ENCODE measurements around the gene SLC6A19.
"Not testable (repeated sequence)": the region's sequence is repeated elsewhere in the genome, so short reads cannot be mapped to it uniquely, and the experiment has no call there.

SLC6A19 gene

DNA sequence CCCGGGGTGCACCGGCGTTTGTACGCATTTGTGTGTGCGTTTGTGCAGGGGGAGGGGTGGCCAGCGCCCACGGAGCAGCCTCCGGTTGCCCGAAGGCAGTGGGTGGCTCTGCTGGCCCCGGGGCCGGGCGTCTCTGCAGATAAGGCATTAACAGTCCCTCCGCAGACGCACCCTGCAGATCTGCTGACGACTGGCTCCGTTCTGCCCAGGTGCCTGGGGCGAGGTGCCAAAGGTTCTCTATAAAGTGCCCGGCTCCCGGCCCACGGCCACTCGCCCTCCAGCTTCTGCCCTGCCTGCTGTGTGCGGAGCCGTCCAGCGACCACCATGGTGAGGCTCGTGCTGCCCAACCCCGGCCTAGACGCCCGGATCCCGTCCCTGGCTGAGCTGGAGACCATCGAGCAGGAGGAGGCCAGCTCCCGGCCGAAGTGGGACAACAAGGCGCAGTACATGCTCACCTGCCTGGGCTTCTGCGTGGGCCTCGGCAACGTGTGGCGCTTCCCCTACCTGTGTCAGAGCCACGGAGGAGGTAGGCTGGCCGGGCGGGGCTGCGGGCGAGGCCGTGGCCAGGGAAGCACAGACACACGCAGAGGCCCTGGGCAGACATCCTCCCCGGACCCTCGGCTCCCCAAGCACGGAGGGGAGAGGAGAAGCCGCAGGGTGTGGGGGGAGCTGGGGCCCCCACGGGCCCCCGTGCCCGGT is at the start of gene SLC6A19:
Gene SLC6A19 (plus strand): TSS at position 269 of the 699 bp plus-strand sequence. CDS start 56 bp downstream, at position 325.
- DNase-seq: no peak

DNA sequence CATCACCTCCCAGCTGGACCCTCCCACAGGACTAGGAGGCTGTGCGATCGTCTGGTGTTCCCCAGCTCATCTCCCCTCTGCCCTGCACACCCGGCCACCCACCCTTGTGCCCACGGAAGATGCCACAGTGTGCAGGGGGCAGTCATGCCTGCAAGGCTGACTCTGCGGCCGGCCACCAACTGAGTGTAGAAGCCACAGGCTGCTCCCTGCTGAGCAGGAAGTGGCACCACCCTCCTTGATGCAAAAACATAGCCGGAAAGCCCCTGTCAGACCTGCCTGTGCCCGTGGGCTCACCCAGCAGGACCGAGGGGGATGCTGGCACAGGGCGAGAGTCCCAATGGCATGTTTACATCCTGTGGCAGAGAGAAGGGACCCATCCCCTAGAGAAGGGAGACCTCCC is 49.2 kb upstream of the SLC6A19 start:
- no peak for DNase-seq

DNA sequence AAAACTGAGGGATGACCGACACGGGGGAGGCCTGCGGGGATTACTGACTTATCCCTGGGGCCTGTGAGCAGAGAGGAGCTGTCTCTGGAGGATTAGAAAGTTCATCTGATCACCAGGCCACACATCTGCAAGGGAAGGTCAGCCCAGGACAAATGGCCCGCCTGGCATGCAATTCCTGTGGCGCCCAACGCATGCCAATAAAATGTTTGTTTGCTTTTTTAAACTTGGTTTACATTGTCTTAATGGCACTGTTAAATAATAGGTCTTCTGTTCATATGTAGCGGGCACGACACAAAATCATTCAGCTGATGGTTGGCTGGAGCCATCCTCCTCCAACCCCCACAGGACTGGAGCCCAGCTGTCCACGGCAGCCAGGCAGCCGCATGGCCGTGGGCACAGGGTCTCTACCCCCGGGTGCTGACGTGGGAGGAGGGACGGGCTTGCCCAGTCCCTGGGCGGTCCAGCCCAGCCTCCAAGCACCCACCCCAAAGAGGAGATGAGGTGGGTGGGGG is 48.6 kb upstream of the SLC6A19 start:
- DNase-seq: no peak

DNA sequence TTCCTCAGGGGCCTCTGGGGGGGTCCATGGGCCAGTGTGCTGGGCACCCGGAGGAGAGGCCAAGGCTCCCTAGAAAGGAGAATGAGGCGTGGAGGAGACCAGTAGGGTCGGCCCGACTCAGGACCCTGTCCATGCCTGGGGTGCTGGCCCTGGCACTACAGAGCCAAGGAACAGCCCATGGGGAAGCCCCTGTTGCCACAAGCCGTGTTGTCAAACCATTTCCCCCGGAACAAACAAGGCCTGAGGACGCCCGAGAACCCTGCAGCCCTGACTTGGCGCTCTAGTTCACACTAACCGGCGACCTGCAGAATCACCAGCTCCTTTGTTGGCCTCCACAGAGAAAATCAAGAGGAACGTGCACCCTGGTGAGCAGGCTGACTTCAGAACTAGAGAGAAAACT is 48.0 kb upstream of the SLC6A19 start:
- DNase-seq: no peak

DNA sequence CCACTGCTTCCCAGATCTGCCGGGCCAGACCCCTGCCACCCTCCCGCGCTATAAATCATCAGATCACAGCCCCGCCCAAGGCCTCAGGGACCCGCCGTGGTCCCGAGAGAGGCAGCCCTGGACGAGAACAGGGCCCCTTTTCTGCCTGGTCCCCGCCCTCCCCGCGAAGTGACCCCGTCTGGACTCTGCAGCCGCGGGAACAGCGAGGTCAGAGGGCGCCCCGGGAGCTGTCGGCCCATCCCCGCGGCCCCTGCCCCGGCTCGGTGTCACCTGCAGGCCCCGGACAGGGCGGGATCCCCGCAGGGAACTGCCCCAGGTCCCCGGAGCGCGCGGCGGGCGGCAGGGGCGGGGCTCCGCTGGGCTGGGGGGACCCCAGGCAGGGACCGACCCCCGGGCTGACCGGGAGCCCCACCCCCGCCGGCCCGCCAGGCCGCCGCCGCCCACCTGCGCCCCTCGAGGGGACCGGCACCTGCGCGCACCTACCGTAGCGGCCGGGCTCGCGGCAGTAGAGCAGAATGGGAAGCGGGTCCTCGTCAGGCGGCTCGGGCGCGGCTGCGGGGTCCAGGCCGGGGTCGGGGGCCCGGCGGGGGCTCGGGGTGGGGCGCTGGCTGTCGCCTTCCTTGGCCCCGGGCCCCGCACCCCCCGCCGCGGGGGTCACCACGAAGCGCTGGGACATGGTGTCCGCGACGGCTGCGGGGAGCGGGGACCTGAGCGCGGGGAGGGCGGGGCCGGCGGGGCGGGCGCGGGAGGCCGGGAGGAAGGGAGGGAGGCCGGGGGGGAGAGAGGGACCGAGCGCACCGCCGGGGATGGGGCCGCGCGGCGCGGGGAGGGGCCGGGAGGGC is 46.0 kb upstream of the SLC6A19 start:
- no peak for DNase-seq

DNA sequence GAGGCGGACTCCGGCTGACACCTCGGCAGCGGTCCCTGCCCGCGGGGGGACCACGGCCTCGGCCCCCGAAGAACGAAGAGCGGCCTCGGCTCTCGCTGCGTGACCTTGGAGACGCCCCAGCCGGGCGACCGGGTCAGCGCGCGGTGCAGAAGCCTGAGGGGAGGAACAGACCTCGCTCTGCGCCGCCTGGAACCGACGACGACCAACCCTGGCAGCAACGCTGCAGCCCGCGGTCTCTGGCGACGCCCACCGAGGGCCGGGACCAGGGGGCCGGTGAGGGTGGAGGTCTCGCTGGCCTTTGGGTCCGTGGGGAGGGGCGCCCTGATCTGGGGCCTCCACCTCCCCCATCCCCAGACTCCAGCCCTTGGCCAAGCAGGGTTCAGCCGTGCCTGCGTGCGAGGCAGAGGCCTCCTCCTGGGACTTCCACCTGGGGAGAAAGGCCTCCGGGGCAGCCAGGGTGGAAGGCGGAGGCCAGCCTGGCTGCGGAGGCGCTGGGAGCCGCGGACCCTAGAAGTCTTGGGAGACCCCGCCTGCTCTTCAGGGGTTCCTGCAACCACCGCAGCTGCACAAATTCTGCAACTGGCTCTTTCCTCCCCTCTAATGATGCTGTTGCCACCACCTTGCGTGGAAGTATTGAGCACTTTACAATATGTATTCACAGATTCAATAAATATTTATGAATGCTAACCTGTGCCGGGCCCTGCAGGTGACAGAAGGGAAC is 45.2 kb upstream of the SLC6A19 start:
- no peak for DNase-seq

DNA sequence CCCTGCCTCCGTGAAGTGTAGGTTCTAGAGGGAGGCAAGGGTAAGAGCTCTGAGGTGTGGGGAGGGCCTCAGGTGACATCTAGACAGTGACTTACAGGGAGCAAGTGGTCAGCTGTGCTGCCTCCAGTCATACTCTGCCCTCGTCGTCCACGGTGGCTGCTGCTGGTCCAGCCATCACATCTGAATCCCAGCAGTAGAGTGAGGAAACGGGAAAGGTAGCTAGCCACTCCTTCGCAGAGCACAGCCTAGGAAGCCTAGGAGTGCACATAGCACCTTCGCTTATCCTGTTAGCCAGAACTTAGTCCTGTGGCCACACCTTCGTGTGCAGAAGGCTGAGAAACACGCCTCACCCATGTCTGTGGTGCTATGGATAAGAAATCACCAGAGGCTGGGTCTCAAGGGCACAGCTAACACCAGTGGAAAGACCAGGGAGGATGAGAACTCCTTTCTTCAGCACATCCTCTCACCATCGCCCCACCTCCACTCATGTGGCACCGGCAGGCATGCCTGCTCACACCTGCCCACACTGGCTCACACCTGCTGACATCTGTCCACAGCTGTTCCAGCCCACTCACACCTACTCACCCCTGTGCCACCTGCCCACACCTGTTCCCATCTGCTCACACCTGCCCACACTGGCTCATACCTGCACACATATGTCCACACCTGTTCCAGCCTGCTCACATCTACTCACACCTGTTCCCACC is 44.5 kb upstream of the SLC6A19 start:
- no peak for DNase-seq

DNA sequence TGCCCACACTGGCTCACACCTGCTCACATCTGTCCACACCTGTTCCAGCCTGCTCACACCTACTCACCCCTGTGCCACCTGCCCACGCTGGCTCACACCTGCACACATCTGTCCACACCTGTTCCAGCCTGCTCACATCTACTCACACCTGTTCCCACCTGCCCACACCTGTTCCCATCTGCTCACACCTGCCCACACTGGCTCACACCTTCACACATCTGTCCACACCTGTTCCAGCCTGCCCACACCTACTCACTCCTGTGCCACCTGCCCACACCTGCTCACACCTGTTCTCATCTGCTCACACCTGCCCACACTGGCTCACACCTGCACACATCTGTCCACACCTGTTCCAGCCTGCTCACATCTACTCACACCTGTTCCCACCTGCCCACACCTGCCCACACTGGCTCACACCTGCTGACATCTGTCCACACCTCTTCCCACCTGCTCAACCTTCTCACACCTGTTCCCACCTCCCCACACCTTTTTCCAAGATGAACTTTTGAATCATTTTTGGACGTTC is 43.9 kb upstream of the SLC6A19 start:
- not testable (repeated sequence) for DNase-seq

DNA sequence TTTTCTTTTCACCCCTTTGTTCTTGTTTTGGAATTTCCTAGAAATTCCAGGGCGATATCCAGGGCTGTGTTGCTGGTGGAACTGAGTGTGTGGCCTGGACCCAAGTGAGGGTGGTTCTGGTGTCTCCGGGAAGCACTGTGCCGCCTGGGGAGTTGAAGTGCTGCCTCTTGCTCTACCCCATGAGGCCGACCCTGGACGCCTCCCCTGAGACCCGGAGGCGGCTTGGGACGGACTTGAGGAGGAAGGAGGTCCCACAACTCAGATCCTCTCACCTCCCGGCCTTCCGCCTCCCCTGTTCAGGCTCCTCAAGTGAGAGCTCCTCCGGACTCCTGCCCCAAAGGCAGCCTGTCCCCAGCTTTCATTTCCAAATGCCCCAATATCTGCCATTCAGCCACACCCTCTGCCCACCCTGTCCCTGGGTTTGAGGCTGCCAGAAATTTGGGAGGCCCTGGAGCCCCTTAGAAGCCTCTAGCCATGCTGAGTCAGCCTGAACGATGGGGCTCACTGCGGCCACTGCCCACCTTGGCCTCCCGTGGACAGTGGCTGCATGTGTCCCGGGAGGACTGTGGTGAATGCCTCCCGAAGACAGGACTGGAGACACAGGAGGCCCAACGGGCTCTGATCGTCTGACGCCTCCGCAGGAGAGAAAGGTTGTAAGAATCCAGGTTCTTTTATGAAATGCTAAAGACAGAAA is 42.6 kb upstream of the SLC6A19 start:
- DNase-seq: no peak

DNA sequence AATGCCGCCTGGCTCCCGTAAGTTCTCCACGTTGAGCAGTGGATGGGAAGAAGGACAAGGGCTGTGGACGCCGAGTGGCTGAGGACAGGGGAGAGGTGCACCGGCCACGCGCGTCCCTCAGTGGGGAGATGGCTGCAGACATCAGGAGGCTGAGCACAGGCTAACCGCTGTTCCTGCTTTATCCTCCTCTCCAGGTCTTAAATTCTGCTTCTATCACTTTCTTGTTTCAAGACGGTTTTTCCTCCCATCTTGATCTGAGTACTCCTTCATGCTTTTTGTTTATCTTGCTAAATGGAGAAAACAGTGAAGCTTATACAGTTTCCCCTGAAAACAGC is 42.1 kb upstream of the SLC6A19 start:
- no peak for DNase-seq

DNA sequence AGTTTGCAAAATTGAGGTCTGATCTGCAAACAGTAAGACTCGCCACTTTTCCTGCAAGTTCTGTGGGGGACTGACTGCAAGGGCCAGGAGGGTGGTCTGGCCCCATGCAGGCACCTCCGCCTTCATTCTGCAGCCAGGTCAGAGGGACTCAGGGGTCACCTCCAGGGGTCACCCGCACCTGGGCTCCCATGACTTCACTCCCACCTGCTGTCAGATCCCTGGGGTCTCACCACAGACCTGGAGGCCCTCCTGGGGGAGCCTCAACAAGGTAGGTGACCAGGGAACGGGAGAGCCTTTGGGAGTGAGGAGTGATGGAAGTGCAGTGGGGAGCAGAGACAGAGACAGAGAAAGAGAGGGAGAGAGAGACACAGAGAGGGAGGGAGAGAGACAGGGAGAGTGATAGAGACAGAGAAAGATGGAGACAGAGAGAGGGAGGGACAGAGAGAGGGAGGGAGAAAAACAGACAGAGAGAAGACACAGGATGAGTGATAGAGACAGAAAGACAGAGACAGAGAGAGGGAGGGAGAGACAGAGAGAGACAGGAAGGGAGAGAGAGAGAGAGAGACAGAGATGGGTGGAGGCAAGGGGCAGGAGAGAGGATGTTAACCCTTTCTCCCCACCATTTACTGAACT is 41.5 kb upstream of the SLC6A19 start:
- no peak for DNase-seq

DNA sequence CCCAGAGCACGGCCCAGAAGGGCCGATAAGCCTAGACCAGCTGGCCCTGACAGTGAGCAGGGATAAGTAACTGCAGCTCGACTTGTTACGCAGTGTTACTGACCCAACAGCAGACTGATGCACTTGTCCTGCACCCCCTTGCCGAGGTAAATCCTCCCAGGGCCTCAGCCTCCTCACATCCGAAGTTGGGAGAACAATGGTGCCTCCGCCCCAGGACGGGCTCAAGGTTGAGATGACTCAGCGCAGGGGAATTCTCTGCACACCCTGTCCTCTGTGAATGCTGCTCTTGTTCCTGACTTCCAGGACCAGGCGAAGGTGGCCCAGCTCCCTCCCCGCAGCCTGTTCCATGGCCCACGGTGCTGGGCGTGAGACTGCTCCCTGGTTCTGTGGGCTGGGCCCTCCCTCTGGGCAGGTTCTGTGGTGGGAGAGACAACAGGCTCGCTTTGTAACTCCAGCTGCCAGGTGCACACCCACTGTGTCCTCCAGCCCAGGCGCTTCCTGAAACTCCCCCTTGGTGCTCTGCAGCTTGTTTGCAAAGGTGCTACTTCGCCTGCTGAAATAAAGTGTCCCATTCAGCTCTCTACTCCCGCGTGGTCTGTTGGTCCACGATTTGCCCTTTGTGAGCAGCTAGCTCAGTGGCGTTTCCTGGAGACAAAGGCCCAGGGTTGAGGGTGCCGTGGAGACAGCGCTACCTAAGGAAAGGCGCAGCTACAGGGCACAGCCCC is 40.1 kb upstream of the SLC6A19 start:
- DNase-seq: no peak

DNA sequence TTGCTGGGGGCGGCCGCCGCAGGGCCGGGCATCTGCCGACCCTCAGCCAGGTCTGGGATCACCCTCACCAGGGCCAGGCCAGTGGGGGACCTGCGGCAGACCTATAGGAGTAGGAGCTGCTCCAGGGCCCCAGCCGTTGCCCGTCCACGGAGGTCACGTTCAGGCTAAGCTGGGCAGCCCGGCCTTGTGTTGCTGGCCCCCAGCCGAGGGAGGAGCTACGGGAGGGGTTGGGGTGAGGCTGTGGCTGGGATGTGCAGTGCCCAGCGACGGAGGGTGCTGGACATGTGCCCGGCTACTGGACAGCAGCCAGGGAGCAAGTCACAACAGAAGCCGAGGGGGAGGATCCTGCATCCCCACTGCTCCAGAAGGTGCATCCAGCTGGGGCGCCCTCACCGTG is 39.6 kb upstream of the SLC6A19 start:
- DNase-seq: no peak

DNA sequence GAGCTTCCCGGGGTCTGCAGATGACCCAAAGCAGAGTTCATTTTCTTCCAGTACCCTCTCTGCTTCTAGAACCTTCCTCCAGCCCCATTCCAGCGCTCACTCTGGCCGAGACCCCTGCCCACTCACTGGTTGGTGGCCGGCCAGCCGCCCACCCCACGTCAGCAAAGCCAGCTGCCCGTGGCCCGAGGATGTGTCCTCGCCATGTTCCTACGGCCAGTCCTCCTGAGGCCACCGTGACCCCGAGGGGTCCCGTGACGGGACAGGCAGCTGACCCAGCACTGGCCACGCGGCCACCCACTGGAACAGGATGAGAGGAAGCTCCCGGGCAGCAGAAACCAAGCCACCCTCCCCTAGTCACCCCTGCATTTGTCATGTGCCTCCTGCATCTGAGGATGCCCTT is 39.1 kb upstream of the SLC6A19 start:
- DNase-seq: no peak

DNA sequence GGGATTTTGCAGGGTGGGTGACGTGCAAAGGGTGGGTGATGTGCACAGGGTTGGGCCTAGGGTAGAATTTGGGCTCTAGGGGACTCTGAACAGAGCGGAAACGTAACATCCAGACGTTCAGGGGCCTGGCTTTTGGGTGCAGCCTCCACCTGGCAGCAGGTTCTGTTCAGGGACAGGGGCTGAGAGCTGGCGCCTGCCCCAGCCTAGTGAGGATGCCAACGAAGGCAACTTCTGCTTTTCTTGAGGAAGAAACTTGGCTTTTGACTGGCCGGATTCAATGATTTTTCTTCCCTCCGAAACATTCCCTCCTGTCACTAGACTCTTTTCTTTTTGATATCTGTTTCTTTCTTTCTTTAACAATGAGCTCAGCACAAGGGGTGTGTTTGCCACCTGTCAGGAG is 38.6 kb upstream of the SLC6A19 start:
- no peak for DNase-seq

DNA sequence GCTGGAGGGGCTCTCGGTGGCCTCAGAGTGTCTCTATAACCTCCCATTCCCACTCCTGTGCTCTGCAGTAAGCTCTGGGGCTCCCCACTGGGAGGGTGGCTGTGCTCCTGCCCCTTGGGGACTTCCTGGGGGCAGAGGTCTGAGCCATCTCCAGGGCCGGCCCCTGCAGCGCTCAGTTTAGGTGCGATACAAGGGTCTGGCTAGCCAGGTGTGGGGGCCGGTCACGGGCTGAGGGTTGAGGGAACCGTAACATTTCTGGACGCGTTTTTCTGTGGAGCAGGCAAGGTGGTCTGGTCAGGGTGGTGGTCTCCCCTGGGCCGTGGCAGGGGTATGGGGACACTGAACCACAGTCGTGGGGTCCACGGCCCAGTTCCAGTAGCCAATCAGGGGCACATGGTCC is 38.0 kb upstream of the SLC6A19 start:
- no peak for DNase-seq

DNA sequence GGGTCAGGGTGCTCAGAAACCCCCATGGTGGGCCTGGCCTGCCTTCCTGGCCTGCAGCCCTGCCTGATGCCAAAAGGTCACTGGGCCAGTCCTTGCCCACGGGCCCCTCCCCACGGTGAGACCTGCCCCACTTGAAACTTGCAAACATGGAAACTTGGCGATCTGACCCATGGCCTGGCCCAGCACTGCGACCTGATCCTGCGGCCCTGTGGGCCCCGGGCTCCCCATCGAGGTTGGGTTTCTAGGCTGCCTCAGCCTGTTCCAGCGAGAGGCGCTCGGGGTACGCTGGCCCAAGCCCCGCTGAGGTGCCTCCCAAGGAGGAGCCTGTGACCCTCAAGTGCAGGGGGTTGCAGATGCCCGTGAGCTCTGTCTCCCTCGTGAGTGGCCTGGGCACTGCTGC is 37.5 kb upstream of the SLC6A19 start:
- no peak for DNase-seq

DNA sequence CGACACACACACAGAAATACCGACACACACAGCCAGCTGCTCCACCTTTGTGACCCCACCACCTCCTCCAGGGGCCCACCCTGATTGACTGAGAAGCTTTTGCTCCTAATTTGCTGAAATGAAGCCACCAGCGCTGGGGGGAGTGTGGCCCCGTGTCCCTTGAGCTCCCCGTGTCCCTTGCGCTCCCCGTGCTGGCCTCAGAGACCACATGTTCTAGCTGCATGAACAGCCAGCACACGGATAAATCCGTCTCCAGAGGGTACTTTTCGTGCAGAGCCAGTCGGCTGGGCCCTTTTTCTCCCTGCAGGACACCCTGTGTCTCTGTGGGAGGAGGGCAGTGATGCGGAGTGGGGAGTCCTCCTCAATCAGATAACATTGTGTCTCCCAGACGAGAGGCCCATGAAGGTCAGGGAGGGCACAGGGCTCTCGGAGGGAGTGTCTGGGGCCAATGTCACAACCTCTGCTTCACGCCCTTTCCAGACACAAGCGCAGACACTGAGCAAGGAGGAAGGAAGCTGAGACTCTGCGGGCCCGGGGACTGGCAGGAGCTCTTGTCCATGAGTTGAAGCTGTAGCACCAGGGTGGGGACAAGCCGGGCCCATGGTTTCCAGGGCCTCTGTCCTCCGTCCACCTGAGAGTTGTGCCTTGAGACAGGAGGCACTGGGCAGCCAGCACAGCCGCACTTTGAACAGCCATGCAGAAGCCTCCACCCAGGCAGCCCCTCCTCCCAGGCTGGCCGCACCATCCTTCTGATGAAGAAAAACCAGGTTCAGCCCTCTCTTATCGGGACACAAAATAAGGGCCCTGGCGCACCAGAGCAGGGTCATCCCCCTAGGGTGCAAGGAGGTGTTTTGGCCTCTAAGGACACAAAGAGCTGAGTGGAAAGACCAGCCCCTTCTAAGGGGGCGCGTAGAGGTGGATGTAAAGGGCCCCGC is 36.4 kb upstream of the SLC6A19 start:
- no peak for DNase-seq

DNA sequence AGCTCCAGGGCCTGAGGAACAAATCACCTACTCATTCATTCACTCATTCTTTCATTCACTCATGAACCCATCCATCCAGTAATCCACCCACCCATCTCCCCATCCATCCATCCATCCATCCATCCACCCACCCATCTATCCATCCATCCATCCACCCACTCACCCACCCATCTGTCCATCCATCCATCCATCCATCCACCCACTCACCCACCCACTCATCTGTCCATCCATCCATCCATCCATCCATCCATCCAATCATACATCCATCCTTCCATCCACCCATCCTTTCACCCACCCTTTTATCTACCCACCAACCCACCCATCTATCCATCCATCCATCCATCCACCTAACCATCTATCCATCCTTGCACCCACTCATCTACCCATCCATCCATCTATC is 35.5 kb upstream of the SLC6A19 start:
- no peak for DNase-seq

DNA sequence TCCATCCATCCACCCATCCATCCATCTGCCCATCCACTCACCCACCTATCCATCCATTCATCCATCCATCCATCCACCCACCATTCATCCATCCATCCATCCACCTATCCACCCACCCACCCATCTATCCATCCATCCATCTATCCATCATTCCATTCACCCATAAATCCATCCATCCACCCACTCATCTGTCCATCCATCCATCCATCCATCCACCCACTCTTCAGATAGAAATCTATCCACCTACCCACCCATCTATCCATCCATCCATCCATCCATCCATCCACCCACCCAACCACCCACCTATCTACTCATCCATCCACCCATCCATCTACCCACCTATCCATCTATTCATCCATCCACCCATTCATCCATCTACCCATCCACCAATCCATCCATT is 35.0 kb upstream of the SLC6A19 start:
- no peak for DNase-seq

Data from activated effector memory CD4-positive, alpha-beta T cell treated with Interleukin-2 at 50 U/mL for 16 hours (primary cell).